Ecto neural progenitor cell (in vitro differentiated cells): Measurements from ENCODE around the gene CLDN14.

ENCODE experiments used
- DNase-seq: peaks from one replicate; pipeline ENCODE4 v3.0.0-alpha.2; 2018; ENCODE audit warnings: low spot score

Gene CLDN14

GRCh38 chr21:36479415-36480402, at the start of gene CLDN14:
Gene CLDN14 (minus strand): TSS chr21:36480122. CDS start chr21:36461695, 18,427 bp downstream.
- no peak for DNase-seq

DNA sequence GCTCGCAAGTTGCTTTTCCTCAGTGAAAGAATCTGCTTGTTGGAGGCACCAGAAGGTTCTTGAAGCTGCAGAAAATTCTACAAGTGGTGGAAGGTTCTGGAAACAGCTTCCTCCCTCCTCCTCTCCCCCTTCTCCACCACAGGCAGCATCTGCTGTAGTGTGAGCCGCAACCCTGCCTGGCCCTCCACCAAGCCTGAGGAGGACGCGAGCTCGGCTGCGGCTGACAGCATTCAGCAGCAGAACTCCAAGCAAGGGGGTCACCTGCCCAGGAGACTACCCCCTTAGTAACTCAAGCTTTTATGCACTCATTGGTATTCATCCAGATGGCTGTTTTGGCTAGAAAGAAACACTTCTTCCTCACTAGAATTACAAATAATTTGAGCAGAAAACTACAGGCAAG, 48.8 kb upstream of the CLDN14 start:
- no peak for DNase-seq

DNA sequence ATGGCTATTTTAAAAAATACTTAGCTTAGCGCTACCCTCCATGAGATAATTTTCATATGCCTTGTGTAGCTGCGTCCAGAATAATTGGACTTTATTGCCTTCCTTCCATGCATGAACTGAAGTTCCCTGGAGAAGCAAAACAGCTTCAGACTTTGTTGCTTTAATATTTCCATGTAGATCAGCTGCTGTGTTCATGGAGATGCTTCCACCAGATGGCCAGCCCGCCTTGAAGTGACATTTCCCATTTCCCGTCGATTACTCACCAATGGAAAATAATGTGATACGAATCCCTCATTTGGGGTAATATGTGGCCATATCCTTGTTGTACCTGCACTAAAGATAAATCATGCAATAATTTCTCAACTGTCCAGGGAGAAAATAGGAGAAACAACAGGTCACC, 47.4 kb upstream of the CLDN14 start:
- no peak for DNase-seq

GRCh38 chr21:36526104-36526503, 46.2 kb upstream of the CLDN14 start:
- no peak for DNase-seq

DNA sequence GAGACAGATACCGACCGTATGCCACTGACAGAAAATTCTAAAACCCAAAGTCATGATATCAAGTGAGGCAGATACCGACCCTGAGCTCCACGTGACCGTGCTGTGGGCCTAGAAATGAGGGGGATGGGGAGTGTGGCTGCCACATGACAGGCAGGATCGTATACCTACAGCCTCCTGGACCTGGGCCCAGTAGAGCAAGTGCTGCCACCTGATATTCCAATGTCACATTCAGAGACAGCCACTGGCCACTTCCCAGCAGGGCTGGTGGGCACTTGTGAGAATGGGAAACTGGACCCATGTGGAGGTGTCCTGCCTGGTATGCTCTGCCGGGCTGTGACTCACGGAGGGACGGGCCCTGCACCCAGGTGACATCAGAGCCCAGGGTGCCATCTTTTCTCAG, 44.6 kb upstream of the CLDN14 start:
- no peak for DNase-seq

DNA sequence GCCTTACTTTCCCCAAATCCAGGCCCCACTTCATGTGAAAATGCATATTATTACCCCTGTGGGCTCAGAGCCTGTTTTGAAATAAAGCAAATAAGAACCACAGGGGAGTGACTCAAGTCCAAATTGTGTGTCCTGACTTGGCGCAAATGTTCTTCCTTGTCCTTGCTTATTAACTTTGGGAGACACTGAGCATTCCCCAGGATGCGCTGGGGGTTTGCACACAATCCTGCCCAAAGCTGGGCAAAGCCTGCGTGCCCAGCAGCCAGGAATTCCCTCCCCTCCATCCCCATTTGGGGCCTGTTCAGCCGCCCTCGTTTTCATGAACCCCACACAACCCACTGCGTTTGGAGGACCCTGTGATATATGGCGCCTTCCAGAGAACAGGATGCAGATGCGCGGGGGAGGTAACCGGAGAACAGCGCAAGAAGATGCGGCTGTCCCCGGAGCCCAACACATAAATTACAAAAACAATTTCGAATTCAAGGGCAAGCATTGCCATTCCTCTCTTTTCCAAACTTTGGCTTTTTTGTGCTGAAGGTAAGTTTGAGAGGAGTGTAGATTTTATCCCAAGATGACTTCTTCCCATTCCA, 42.4 kb upstream of the CLDN14 start:
- no peak for DNase-seq

GRCh38 chr21:36518883-36519492, 39.1 kb upstream of the CLDN14 start:
- no peak for DNase-seq

GRCh38 chr21:36517366-36518075, 37.6 kb upstream of the CLDN14 start:
- no peak for DNase-seq

DNA sequence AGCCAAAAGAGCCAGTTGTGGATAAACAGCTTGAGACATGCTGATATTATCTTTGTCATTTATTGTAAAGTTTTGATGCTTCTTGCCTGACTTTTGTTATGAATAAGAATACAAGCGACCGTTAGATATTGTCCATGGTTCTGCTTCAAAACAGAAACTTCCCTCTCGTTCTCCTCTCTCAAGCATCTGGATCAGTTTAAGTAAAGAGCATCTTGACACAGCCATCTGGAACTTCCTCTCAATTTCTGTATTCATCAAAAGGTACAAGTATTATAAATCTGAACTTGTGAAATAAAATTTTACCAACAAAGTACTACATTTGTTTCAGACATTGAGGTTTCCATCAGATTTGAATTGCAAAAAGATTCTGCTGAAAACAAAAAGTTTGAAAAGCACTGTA, 36.4 kb upstream of the CLDN14 start:
- no peak for DNase-seq

DNA sequence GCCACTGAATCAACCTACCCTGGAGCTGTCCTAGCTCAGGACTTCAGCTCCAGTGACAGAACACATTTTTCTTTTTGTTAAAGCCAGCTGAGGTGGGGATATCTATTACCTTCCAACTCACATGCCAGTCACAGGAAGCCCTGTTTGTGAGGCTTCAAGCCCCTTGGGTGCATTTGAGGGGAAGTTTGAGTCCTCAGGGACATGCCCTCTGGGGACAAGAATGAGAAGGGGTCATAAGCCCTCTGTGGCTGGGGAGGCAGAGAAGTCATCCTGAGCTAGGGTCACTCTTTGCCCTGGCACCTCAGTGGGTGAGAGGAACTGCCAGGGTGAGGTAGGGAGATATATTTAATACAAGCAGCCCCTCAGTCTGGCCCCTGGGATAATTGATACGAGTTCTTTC, 33.5 kb upstream of the CLDN14 start:
- no peak for DNase-seq

- DNase-seq, result no peak
These were observed 33.0 kb upstream of the CLDN14 start for GRCh38 chr21:36512971-36513370.

- no peak for DNase-seq
These were observed 31.7 kb upstream of the CLDN14 start for GRCh38 chr21:36511484-36512220.

DNA sequence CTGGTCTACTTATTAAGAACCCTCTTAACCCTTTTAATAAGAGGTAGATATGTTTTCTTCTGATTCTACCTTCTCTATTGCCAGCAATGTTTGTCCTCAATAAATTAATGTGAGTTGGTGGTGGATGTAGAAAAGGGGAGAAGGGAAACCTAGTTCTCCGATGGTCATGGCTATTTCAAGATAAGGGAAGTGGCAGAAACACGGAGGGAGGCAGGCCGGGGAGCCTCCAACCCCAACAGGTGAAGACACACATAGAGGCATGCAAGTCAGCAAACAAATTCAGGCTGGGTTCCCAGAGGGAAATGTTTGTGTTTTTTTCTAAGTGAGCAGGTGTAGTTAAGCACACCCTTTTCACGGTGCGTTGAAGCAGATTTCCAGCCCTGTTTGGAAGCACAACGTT, 31.0 kb upstream of the CLDN14 start:
- no peak for DNase-seq

- no peak for DNase-seq
These were observed 30.2 kb upstream of the CLDN14 start for GRCh38 chr21:36509973-36510664.

DNA sequence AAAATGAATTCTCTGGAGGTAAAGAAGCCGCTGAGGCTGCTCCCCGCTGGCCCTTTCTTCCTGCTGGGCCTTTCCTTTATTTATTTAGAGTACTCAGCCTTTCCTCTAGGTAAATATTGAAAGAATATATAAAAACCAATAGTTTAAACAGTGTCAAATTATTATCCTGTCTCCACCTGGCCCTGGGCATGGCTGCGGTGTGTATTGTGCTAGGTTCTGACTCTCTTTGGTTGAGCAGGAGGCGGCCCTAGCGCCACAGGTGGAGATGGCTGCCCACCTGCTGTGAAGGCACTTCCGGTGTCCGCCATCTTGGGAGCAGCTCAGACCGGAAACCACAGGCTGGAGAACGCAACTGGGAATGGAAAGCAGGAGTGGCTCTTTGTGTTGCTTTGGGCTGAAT, 29.0 kb upstream of the CLDN14 start:
- DNase-seq, result no peak

DNA sequence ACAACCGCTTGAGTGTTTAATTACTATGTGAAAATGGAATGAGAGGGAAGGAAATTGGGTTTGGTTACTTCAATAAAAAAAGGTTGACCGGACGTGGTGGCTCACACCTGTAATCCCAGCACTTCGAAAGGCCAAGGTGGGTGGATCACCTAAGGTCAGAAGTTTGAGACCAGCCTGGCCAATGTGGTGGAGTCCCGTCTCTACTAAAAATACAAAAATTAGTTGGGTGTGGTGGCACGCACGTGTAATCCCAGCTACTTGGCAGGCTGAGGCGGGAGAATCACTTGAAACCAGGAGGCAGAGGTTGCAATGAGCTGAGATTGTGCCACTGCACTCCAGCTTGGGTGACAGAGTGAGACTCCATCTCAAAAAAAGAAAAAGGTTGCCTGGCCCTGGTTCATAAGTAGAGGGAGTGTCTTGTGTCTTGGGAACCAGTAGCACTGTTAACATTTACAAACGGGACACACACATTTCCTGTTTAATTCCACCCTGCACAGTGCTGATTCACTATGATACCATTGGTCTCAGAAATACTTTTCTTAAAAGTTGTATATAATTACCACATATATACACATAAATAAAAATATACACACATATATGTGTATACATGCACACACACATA, 27.6 kb upstream of the CLDN14 start:
- no peak for DNase-seq

GRCh38 chr21:36506482-36506881, 26.6 kb upstream of the CLDN14 start:
- no peak for DNase-seq

GRCh38 chr21:36504067-36505058, 24.4 kb upstream of the CLDN14 start:
- DNase-seq, result no peak

DNA sequence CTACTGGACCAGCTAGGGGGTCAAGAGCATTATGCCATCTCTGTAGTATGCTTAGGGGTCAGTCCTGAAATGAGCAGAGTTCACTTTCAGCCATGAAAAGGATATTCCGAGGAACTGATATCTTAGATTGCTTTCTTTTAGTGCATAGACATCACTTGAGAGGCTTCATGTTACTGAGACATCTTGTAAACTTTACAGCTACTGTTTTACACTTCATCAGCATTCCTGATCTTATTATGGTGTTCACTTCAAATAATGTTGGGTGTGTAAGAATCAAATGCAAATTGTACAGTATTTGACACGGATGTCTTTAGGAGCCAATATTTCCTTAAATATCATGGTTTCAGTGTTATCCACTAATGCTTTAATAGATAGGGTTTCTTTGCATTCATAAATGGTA, 22.4 kb upstream of the CLDN14 start:
- no peak for DNase-seq

DNA sequence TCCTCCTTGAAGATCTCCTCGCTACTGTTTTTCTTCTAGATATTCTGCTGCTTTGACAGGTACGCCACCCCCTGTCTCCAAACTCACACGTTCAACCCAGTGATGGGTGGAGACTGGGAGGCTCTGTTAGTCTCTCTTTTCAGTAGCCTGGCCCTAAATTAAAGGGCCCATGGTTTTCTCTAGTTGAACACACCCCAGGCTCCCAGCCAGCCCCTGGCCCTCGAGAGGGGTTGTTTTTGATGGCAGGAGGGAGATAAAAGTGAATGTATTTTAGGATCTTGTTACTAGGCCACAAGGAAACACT, 21.6 kb upstream of the CLDN14 start:
- no peak for DNase-seq
